ENCODE data around the gene CSNK1A1.
"Not testable (repeated sequence)": the region's sequence is repeated elsewhere in the genome, so short reads cannot be mapped to it uniquely, and the experiment has no call there.

Gene CSNK1A1

DNA sequence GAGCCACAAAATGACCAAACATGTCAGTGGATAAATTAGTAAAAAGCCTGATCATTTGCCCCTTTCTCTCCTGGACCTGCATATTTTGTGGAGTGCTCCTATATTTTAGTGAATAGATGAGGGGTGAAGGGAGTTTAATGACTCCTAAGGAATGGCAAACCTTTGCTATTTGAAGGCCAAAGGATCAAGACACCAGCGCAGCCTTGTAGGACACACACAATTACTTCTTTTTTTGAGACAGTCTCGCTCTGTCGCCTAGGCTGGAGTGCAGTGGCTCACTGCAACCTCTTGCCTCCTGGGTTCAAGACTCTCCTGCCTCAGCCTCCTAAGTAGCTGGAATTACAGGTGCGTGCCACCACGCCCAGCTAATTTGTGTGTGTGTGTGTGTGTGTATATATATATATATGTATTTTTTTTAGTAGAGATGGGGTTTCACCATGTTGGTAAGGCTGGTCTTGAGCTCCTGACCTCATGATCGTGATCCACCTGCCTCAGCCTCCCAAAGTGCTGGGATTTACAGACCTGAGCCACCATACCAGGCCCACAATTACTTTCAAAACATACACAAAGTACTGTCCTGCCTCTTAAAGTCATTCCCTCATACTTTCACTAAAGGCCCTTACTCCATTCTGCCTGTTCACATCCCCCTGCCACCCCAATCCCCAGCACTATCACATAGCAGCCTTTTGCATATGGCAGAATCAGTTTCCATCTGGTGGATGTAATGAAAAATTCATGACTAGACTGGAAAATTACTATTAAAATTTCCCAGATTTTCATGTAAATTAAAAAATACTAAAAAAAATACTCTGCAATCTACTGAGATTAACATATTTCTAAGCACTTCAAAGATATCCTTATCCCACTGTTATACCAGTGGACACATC is 60.4 kb downstream of the CSNK1A1 start:
- no peak for DNase-seq (ENCODE audit: low spot score)

DNA sequence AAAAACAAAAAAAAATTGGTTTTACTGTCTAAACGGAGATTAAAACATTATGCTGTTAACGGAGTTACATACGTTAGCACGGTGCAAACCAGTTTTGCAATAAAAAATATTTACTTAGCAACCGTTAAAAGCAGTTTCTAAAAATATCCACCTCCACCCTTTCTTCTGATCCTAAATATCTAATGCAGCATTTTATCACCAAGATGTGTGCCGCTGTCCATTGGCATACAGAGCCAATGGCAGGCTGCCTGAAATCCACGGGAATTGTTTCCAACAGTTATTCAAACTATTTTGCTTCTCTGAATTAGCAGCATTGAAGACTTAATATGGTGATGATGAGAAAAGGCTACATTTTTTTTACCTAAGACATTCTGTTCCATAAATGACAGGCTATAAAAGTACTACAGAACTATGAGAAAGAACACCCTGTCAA is 61.6 kb downstream of the CSNK1A1 start:
- DNase-seq (ENCODE audit: low spot score): no peak

DNA sequence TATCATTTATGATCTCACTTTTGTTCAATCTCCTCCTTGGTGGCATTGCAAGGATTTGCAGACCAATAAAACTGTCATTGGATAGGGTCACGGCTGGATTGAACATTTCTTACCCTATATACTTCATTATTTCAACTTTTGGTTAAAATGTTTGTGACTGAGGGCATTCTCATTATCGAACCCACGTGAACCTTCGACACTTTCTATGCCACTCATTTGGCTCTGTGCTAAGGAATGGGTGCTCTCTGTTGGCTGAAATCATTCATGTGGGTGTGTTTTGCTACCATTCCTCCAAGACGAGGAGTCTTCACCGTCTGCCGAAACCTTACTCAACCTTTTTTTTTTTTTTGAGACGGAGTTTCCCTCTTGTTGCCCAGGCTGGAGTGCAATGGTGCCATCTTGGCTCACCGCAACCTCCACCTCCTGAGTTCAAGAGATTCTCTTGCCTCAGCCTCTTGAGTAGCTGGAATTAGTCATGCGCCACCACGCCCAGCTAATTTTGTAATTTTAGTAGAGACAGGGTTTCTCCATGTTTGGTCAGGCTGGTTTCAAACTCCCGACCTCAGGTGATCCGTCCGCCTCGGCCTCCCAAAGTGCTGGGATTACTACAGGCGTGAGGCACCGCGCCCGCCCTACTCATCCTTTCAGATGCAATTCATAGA is 62.5 kb downstream of the CSNK1A1 start:
- DNase-seq (ENCODE audit: low spot score): no peak

DNA sequence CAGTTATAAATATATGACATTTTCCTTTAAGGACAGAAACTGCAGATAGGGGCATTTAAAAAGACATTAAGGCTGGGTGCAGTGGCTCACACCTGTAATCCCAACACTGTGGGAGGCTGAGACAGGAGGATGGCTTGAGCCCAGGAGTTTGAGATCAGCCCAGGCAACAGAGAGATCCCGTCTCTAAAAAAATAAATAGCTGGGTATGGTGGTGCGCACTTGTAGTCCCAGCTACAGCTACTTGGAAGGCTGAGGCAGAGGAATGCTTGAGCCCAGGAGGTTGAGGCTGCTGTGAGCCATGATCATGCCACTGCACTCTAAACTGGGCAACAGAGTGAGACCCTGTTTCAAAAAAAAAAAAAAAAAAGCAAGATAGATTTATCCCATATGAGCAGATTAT is 63.6 kb downstream of the CSNK1A1 start:
- no peak for DNase-seq (ENCODE audit: low spot score)

DNA sequence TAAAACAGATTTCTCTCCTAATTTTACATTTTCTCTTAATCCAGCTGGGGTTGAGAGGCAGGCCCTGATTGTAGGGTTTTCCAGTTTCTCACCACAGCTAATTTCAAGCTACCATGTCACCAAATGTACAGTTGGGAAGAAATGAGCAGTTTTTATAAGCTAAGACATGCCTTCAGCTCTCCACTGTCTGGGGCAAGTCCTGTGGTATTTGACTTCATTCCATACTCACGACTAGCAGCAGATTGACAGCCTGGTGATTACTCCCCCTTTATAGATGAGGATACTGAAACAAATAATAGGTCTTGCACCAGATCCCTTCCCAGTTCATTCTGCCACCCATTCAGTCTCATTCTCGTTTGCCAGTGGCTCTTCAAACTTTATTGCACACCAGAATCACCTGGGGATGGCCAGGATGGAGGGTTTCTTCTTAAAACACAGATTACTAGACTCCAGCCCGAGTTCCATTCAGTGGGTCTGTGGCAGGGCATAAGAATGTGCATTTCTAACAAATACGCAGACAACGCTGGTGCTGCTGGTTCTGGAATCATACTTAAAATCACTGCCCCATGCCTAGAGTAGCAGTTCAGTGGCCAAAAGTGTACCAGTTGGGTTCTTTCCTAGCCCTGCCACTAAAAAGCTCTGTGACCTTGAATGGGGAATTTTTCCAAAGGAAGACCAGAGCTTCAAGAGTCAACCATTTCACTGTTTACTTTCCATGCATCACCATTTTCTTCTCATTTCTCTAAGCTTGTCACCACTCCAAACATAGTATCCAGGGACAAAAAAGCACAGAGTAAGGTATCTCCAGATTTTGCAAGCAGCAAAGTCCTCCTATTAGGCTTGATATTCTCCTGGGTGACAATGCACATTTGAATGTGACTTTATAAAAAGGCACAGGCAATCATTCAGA is 64.3 kb downstream of the CSNK1A1 start:
- DNase-seq (ENCODE audit: low spot score): no peak

GRCh38 chr5:149485655-149486615 is 65.3 kb downstream of the CSNK1A1 start:
- DNase-seq (ENCODE audit: low spot score): peak; percentile 37

DNA sequence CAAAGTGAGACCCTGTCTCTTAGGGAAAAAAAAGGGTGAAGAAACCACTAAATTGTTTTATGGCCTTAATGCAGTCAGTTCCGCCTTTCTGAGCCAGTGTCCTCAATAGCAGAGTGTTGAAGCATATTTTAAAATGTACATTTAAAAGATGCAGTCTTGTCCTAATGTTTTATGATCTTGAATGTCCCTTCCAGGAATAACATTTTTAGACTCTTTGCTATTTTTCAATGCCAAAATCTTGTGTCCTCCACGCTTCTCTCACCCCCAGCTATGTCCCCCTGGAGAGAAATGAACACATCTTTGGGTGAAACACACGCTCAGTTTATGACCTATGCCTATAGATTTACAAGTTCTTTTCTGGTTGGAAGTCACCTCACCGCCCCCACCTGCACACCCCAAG is 69.8 kb downstream of the CSNK1A1 start:
- DNase-seq (ENCODE audit: low spot score): no peak

GRCh38 chr5:149478761-149479160 is 72.5 kb downstream of the CSNK1A1 start:
- no peak for DNase-seq (ENCODE audit: low spot score)

- no peak for DNase-seq (ENCODE audit: low spot score)
Observed at GRCh38 chr5:149475777-149476176, 75.5 kb downstream of the CSNK1A1 start.

DNA sequence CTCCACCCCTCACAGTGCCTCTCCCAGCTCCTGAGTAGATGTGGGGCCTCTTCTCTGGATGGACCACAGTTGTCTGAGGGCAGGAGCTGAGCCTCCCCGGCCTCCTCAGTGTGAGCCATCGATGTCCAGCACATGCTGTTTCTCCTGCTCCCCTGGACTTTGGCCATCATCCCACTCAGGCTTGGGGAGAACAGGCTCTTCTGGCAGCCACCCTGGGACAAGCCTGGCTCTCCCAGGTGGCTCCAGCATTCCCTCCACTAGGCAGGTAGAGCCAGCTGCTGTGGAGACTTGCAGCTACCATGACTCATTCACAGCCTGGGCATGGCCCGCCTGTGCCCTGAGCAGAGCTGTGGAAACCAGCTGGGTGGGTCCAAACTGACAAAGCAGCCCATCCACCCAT is 77.0 kb downstream of the CSNK1A1 start:
- no peak for DNase-seq (ENCODE audit: low spot score)

DNA sequence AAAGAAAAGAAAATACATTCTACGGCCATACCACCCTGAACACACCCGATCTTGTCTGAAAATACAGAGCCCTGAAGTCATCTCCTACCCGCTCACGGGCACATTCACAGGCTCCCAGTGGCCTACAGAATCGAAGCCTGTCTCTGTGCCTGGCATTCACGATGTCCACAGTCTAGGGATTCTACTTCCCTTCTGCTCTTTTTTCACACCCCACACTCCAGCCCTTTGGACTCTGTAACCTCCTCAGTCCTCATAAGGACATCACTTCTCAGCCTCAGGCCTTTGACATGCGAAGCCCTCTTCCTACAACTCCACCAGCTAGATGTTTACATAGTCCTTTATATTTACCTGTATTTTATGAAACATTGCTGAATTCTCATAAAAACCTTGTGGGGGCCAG is 77.8 kb downstream of the CSNK1A1 start:
- no peak for DNase-seq (ENCODE audit: low spot score)

DNA sequence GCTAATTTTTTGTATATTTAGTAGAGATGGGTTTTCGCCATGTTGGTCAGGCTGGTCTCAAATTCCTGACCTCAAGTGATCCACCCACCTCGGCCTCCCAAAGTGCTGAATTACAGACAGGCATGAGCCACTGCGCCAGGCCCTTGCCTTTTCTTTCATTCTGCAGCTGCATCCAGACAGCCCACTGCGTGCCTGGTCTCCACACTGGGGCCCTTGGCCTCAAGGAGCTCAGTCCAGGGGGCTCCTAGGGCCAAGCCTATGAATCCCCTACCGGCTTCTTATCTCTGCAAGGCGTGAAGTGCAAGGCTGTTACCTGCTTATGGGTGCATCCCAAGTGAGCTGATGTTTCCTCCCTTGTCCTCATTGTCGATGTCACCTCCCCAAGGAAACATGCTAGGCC is 78.8 kb downstream of the CSNK1A1 start:
- no peak for DNase-seq (ENCODE audit: low spot score)

GRCh38 chr5:149471406-149472183 is 79.6 kb downstream of the CSNK1A1 start:
- DNase-seq (ENCODE audit: low spot score): no peak

GRCh38 chr5:149470942-149471341 is 80.3 kb downstream of the CSNK1A1 start:
- DNase-seq (ENCODE audit: low spot score): no peak

DNA sequence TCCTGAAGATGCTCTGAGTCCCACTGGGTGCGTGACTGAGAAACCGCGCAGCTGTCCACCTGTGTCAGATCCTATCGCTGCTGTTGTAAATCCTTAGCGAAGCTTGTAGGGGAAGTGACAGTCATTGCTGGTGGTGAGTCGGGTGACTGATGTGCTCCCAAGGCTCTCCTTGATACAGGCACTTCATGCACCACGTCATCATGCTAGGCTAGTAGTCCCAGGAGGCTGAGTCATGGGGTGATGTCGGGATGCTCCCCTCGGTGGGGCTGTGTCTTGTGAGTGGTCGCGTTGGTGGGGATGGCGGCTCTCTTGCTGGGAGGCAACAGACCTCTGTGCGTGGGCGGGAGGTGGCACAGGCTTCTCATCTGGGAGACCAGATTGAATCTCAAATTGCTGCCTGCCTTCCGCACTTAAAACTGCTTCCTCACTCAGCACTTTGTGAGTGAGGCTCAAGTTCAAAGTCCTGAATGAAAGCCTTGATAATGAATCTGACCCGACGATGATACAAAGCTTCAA is 84.7 kb downstream of the CSNK1A1 start:
- DNase-seq (ENCODE audit: low spot score): peak; percentile 63

- DNase-seq (ENCODE audit: low spot score): no peak
Observed at GRCh38 chr5:149464796-149465489, 86.3 kb downstream of the CSNK1A1 start.

GRCh38 chr5:149461907-149462306 is 89.3 kb downstream of the CSNK1A1 start:
- DNase-seq (ENCODE audit: low spot score): not testable (repeated sequence)

- no peak for DNase-seq (ENCODE audit: low spot score)
Observed at GRCh38 chr5:149459891-149460290, 91.3 kb downstream of the CSNK1A1 start.

- DNase-seq (ENCODE audit: low spot score): no peak
Observed at GRCh38 chr5:149457393-149457763, 93.9 kb downstream of the CSNK1A1 start.

Data from COLO829 (cell line).